CD4-positive, alpha-beta T cell treated with Interleukin-17A for 1 hour (primary cell): ENCODE results near the gene GALNT9.
"Not testable (repeated sequence)": the region's sequence is repeated elsewhere in the genome, so short reads cannot be mapped to it uniquely, and the experiment has no call there.

Experiments
- DNase-seq: peaks from one replicate; pipeline ENCODE4 v3.0.0-alpha.2; 2020

The GALNT9 gene

GRCh38 chr12:132358241-132359225 is 29.1 kb upstream of the GALNT9 start:
- not testable (repeated sequence) for DNase-seq

DNA sequence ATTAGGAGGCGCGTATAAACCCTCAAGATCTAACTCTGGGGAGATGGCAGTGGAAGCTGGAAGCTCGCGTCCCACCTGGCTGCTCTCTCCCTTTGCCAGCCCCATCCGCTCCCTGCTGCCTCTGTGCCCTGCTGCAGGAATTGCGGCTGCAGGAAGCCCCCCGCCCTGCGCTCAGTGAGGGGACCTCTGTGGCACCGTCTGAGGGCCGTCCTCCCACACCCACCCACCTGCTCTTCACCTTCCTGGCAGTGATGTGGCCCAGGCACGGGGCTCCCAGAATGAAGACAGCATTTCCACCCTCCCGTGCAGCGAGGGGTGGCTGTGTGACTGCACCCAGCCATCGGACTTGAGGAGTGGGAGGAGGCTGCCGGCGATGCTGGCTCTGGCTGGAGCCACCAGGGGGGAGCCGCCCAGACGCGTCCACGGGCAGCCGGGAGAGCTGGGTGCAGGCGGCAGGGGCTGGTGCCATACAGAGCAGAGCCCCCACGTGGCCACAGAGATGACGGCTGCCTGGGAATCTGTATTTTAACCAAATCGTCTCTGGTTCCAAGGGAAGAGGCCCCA is 28.3 kb upstream of the GALNT9 start:
- no peak for DNase-seq

DNA sequence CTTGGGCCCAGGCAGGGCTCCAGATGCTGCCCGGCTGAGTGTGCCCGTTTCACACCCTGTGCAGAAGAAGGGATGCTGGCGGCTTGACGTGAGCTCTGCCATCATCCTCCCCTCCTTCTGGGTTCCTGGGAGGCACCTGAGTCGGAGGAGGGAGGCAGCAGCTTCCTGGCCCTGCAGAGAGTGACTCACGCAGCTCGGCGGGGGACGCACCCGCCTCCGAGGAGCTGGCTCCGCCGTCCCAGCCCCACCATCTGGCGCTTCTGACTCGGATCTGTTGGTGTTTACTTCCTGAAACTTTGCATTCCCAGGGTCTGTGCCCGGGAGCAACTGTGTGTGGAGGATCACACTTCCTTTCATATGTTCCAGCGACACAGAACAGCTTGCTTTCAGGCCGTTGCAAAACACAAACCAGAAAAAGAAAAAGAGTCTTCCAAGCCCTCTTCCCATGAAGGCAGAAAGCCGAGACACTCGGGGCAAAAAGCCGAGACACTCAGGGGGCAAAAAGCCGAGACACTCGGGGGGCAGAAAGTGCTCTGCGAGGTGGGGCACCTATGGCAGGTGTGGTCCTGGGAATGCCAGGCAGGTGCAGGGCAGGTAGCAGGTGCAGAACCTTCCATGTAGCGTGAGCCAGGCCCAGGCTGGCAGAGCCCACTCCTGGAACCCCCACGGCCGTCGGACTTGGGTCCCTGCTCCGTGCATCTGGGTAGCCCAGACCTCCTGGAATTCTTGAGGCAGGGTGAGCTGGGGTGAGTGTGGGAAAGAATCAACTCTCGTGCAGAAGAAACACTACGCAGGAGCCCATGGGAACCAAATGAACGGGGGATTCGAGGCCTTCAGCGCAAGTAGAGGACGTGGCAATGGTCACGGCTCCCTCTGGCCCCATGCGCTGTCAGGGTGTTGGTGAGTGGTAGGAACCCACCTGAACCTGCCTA is 27.6 kb upstream of the GALNT9 start:
- no peak for DNase-seq

- DNase-seq: no peak
These were observed 26.6 kb upstream of the GALNT9 start for GRCh38 chr12:132355742-132356681.

DNA sequence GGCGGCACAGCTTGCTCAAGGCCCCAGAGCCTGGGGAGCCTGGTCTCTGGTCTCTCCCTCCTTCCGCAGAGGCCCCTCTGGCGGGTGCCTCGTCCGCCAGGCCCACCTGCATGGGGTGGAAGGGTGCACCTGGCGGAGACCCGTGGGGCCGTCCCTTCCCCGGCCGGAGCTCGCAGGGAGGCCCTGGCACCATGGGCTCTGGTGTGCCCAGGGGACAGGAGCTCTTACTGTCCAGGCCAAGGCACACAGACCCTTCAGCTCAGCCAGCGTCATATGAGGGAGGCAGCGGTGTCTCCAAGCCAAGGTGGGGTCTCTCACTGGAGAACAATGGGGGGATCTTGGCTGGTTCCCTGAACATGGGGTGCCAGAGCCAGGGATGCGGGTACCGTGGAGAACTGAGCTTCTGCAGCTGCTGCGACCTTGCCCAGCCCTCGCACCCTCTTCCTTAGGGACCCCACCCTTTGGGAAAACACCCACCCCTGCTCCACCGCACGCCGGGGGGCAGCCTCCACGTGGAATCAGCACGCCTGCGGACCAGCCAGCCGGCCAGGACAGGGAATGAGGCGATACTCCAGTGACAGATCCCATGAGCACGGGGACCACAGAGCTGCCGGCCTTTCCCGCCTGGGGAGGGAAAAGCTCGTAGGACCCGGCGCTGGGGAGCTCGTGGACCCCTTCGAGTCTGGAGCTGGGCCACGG is 25.7 kb upstream of the GALNT9 start:
- DNase-seq: no peak

DNA sequence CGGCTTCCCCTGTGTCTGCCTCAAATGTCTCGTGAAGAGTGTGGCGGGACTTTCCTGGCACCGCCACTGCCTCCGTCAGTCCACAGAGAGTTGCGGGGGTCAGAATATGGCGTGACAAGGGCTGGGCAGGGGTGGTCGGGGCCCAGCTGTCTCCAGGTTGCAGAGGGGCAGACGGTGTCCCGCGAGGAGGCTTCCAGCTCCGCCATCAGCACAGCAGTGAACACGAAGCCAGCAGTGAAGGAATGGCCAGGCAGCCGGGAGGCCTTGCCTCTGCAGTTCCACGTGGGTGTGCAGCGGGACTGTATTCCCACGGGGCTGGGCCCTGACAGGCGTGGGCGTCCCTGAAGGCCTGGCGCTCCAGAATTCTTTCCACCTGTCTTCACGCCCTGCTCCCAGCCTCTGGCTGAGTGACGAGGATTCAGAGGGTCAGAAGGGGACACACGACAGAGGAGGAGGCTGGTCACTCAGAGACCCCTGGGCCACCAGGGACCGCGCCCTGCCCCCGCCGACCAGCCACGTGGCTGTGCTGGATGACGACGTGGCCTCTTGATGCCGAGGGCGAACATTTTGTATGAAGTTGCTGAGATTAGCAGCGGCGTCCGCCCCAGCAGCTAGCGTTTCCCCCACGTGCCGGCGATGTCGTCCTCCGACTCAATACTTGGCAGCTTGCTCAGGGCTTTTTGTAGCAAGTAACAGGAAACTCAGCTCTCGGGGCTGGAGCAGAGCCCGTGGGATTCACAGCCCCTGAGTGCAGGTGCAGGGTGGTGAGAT is 25.0 kb upstream of the GALNT9 start:
- DNase-seq: no peak

- DNase-seq: no peak
These were observed 24.4 kb upstream of the GALNT9 start for GRCh38 chr12:132353811-132354210.

- no peak for DNase-seq
These were observed 23.8 kb upstream of the GALNT9 start for GRCh38 chr12:132352896-132353800.

GRCh38 chr12:132351751-132352495 is 22.5 kb upstream of the GALNT9 start:
- DNase-seq: no peak

DNA sequence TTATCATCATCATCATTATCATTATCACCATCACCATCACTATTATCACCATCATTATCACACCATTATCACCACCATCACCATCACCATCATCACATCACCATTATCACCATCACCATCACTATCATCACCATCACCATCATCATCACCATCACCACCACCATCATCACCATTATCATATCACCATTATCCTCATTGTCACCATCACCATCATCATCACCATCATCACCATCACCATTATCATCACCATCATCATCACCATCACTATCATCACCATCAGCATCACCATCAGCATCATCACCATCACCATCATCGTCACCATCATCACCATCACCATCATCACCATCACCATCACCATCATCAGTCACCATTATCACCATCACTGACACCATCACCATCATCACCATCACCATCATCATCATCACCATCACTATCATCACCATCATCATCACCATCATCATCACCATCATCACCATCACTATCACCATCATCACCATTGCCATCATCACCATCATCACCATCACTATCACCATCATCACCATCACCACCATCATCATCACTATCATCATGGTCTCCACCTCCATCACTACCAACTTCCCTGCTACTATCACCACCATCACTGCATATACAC is 20.2 kb upstream of the GALNT9 start:
- DNase-seq: no peak

DNA sequence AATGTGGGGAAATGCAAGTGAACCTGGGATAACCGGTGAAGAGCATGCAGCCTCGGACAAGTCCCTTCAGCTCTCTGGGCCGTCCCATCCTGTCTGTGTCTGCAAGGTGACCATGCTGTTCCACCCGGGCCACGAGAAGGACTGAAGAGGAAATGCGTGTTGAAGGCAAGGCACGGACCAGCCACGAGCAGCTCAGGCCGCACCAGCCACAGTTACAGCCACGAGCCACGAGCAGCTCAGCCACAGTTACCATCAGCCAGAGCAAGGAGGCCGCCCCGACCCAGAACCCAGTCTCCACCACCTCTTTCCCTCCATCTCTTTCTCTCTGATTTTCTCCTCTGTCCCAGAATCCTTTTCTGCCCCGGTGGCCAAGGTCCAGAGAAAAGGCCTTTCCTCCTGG is 18.8 kb upstream of the GALNT9 start:
- DNase-seq: no peak

DNA sequence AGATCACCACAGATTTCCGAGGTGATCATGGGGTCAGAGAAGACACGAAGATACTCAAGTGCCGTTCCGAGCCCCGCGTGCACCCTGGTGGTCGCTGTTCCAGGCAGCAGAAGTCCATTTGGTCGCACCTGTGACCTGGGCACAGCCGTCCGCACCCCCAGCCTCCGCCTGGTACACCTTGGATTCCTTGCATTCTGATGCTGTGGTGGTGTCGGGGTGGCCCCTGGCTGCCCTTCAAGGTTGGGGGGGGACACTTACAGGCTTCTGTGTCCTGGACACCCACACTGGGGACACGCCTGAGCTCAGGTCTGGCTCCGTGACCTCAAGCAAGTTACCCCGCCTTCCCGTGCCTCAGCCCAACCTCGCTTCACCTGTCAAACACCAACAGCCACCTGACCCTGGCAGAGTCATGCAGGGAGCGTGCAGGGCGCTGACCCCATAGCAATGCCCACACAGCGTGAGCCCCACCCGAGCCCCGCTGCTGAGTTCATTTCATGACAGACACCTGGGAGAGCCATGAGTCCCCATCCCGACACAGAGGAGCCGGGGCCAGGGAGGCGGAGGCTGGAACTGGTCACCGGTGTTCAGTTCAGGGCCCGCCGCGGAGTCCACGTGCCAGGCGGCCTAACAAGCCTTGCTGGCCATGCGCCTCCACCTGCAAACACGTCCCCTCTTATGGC is 17.9 kb upstream of the GALNT9 start:
- DNase-seq: no peak

DNA sequence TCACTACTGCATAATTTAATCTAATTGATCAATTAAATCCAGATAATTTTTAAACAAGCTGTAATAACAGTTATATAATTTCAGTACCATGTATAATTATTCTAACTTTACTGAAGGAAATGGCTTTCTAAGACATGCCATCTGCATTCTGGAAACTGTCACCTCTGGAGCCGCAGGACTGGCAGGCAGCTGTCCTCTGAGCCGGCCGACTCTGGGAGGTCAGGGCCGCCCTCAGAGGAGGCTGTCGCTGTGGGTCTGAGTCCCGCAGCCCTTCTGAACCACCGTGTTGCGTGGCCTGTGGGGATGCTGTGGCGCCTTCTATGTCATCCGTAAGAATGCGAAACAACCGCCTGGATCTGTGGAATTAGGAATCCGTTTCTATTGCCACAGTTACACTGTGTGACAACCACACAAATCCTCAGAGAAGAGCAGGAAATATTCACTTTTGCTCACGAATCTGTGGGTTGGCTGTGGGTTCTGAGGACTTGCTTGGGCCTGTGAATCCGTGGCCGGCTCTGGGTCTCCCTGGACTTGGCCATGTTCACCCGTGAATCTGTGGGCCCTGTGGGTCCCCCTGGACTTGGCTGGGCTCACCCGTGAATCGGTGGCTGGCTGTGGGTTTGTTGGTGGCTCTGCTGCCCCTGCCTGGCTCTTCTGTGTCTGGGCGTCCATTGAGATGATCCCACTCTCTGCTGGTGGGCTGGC is 17.2 kb upstream of the GALNT9 start:
- no peak for DNase-seq

DNA sequence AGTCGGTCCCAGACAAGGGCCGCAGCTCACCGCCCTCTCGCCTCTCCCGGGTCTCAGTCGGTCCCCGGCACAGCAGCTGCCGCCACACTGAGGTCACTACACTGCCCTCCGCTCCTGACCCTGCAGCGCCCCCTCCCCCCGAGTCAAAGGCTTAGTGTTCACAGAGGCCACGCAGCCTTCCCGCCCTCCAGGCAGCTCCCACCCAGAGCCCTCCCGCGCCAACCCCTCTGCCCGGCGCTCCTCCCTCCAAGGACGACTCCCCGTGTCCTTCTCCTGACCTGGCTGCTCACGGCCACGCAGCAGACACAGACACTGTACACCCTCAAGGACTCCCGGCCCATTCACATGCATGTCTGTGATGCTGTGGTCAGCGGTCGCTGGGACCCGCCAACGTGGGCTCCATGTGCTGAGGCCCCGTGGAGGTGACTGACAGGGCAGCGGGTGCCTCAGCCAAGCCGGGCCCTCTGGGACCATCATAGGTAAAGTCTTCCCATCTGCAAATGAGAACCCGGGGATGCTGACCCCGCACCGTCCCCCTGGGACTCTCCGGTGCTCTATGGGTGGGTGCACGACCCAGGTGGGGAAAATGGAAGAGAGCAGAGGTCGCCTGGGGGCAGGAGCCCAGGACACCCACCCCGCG is 16.3 kb upstream of the GALNT9 start:
- DNase-seq: no peak

DNA sequence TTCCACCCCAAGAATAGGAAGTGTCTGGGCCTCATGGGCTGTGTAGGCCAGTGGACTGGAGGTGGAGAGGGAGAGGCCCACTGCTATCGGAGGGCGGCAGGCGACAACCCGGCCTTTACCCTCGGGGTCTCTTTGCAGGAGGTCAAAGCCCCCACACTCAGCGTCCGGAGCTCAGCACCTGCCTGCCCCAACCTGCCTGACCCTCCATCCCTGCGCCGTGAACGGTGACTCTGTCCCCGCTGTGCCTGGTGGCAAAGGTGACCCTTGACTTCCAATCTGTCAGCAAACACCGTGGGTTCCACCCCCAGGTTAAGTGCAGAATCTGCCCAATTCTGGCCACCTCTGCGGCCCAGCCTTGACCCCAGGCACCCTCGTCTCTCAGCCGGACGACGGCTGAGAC is 15.7 kb upstream of the GALNT9 start:
- DNase-seq: no peak

GRCh38 chr12:132344601-132345000 is 15.2 kb upstream of the GALNT9 start:
- no peak for DNase-seq
